Bronchial epithelial cell (primary cell): ENCODE measurements around the gene A4GALT. TPM values are rescaled to one million over a fixed set of nuclear protein-coding genes. Genes with fewer than 3 reads are reported as not detected.
"Not testable (repeated sequence)": the region's sequence is repeated elsewhere in the genome, so short reads cannot be mapped to it uniquely, and the experiment has no call there.

ENCODE experiments used
- DNase-seq: peaks from one replicate; pipeline ENCODE4 v3.0.0-alpha.2; 2010; ENCODE audit warnings: low read depth
- FAIRE-seq: peaks from 2 replicates; lab custom pipeline; 2011; peaks lifted over from hg19 to GRCh38; lab: Jason Lieb, UNC
- H3K27me3 ChIP-seq: 2 replicates; pipeline ENCODE4 v1.5.1; 2011; ENCODE audit warnings: low read length; ENCODE audit not compliant: control insufficient read depth, insufficient read depth
- H3K36me3 ChIP-seq: 2 replicates; pipeline ENCODE4 v1.5.1; 2011; ENCODE audit warnings: low read length; ENCODE audit not compliant: control insufficient read depth, insufficient read depth
- H3K4me3 ChIP-seq: 2 replicates; pipeline ENCODE4 v1.5.1; 2011; ENCODE audit warnings: mild to moderate bottlenecking, low read depth, low read length, control low read depth
- CTCF ChIP-seq: IDR thresholded peaks from 2 replicates; pipeline ENCODE4 v1.5.1; 2011; ENCODE audit warnings: mild to moderate bottlenecking, moderate library complexity, low read length, control low read depth, inconsistent platforms; ENCODE audit not compliant: insufficient read depth, severe bottlenecking
- total RNA-seq: library from RNA; depleted of rRNA; stranded (reverse); fragments of >200 nt; gene quantifications from 2 replicates; pipeline ENCODE4 v1.2.1, GENCODE V29; 2014

The A4GALT gene
- total RNA-seq, 1 donor from 2014 or later = 12.4 TPM

- no peaks in the 10 kb centered on the region for H3K36me3 ChIP-seq
- H3K27me3 ChIP-seq = no peaks in the 10 kb centered on the region
- no peak overlapping the region for H3K4me3 ChIP-seq
- no peak for FAIRE-seq
- no peak for DNase-seq
- TF ChIP-seq CTCF = no peak
These were observed 44.5 kb downstream of the A4GALT start for GRCh38 chr22:42676059-42676607.

GRCh38 chr22:42673898-42674401 lies 46.7 kb downstream of the A4GALT start:
- DNase-seq = no peak
- no peak for TF ChIP-seq CTCF

GRCh38 chr22:42673071-42673470 lies 47.6 kb downstream of the A4GALT start:
- DNase-seq, H3K4me3 ChIP-seq, FAIRE-seq, H3K36me3 ChIP-seq, H3K27me3 ChIP-seq: not testable (repeated sequence)

More at GRCh38 chr22:42673898-42674401, 46.7 kb downstream of the A4GALT start:
- FAIRE-seq = no peak
- Histone ChIP-seq H3K4me3 (no peak overlapping the region), H3K27me3 (no peaks in the 10 kb centered on the region), H3K36me3 (no peaks in the 10 kb centered on the region)

GRCh38 chr22:42670921-42671709 lies 49.6 kb downstream of the A4GALT start:
- no peak for TF ChIP-seq CTCF
- Histone ChIP-seq H3K4me3 (no peak overlapping the region), H3K27me3 (no peaks in the 10 kb centered on the region), H3K36me3 (no peaks in the 10 kb centered on the region)
- FAIRE-seq (no peak), DNase-seq (no peak)

- no peak for DNase-seq
- no peak overlapping the region for H3K4me3 ChIP-seq
- H3K27me3 ChIP-seq = peaks cover under 1% of the 10 kb centered on the region
- no peaks in the 10 kb centered on the region for H3K36me3 ChIP-seq
- TF ChIP-seq CTCF = no peak
- FAIRE-seq = no peak
These were observed 50.6 kb downstream of the A4GALT start for GRCh38 chr22:42670046-42670445.

- not testable (repeated sequence) for DNase-seq, FAIRE-seq
These were observed 54.3 kb downstream of the A4GALT start for GRCh38 chr22:42666393-42666792.

More at GRCh38 chr22:42666393-42666792, 54.3 kb downstream of the A4GALT start:
- not testable (repeated sequence) for H3K4me3 ChIP-seq, H3K27me3 ChIP-seq, H3K36me3 ChIP-seq
